ENCODE data around the gene TACR3.

- TF ChIP-seq, protein P1, sequence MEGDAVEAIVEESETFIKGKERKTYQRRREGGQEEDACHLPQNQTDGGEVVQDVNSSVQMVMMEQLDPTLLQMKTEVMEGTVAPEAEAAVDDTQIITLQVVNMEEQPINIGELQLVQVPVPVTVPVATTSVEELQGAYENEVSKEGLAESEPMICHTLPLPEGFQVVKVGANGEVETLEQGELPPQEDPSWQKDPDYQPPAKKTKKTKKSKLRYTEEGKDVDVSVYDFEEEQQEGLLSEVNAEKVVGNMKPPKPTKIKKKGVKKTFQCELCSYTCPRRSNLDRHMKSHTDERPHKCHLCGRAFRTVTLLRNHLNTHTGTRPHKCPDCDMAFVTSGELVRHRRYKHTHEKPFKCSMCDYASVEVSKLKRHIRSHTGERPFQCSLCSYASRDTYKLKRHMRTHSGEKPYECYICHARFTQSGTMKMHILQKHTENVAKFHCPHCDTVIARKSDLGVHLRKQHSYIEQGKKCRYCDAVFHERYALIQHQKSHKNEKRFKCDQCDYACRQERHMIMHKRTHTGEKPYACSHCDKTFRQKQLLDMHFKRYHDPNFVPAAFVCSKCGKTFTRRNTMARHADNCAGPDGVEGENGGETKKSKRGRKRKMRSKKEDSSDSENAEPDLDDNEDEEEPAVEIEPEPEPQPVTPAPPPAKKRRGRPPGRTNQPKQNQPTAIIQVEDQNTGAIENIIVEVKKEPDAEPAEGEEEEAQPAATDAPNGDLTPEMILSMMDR (IDR thresholded peaks at IDR 0.05) = no peak
- TF ChIP-seq POLR2A (IDR thresholded peaks at IDR 0.05) = no peak
- no peak for TF ChIP-seq EP300 (IDR thresholded peaks at IDR 0.05)
These were observed 73.8 kb downstream of the TACR3 start for GRCh38 chr4:103645991-103646390.
